Large intestine (tissue), 3 donors: ENCODE results near the gene GFRA3. TPM values are rescaled to one million over a fixed set of nuclear protein-coding genes. Genes with fewer than 3 reads are reported as not detected.

Experiments
- DNase-seq, 2 donors: peaks; one replicate each; pipeline versions ENCODE4 v3.0.0 to v3.0.0-alpha.2; 2013
- H3K27ac ChIP-seq: one replicate; pipeline ENCODE4 v1.5.1; 2013; ENCODE audit warnings: low read length
- H3K27me3 ChIP-seq: 2 replicates; pipeline ENCODE4 v1.6.1; 2013; ENCODE audit warnings: low read length; ENCODE audit not compliant: control insufficient read depth, insufficient read depth
- H3K36me3 ChIP-seq: 2 replicates; pipeline ENCODE4 v1.6.1; 2013; ENCODE audit warnings: low read length; ENCODE audit not compliant: control insufficient read depth, insufficient read depth
- H3K4me1 ChIP-seq: one replicate; pipeline ENCODE4 v1.6.1; 2013; ENCODE audit warnings: low read length; ENCODE audit not compliant: control insufficient read depth, insufficient read depth
- H3K4me3 ChIP-seq: one replicate; pipeline ENCODE4 v1.5.1; 2013; ENCODE audit warnings: low read length
- H3K9me3 ChIP-seq: one replicate; pipeline ENCODE4 v1.6.1; 2013; ENCODE audit warnings: mild to moderate bottlenecking, low read depth, low read length, moderate library complexity; ENCODE audit not compliant: control insufficient read depth
- WGBS: methylation state at CpG from one replicate; pipeline ENCODE4 v1.1.5; 2013; ENCODE audit warnings: low lambda C conversion rate; ENCODE audit not compliant: insufficient coverage; 5-methylcytosine and 5-hydroxymethylcytosine counted together
- polyA plus RNA-seq: library from polyadenylated mRNA; unstranded; fragments of 120-200 nt; gene quantifications from one replicate; pipeline ENCODE4 v1.2.1, GENCODE V29; 2013

Gene GFRA3
- polyA plus RNA-seq, 1 donor = 6.9 TPM

DNA sequence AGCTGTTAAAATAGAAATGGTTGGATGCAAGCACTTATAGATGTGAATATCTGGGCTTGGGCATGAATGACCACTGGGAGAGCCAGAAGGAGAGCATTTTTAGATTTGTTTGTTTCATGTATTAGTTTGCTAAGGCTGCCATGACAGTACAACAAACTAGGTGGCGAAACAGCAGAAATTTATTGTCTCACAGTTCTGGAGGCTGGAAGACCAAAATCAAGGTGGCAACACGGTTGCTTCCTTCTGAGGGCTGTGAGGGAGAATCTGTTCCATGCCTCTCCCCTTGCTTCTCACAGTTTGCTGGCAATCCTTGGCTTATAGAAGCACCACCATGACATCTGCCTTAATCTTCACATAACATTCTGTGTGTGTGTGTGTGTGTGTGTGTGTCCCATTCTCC, 41.1 kb downstream of the GFRA3 start:
- Histone ChIP-seq H3K36me3 (no peaks in the 10 kb centered on the region), H3K27me3 (no peaks in the 10 kb centered on the region), H3K9me3 (no peaks in the 10 kb centered on the region), H3K4me1 (no peaks in the 10 kb centered on the region), H3K4me3 (no peak overlapping the region), H3K27ac (no peak overlapping the region)
- no CpG with 5 or more reads among the region's 2 CpGs for WGBS
- DNase-seq = no peak

DNA sequence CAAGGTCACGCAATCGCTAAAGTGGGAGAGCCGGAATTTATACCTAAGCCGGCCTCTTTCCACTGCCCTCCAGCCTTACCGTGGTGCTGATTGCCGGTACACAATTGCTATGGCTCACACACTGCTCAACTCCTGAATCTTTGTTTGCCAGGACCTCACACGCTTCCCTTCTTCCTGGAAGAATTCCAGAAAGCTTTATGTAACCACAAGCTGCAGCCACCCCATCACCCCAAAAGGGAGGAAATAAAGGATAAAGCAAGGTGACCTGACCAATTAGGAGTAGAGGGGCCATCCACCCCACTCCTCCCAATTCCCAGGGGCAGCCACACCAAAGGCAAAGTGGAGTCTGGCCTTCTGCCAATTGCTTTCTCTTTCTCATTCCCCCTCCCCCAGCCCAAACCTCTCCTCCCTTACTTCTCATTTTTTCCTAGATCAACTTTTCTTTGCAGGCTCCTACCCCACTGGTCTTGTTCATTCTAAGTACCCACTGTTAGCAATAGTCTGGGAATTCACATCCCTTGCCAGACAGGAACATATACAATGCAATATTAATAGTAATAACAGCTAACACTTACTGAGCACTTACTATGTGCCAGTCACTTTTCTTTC, 43.3 kb downstream of the GFRA3 start:
- Histone ChIP-seq H3K27ac (no peak overlapping the region), H3K9me3 (no peaks in the 10 kb centered on the region), H3K4me1 (no peaks in the 10 kb centered on the region), H3K36me3 (no peaks in the 10 kb centered on the region), H3K27me3 (no peaks in the 10 kb centered on the region), H3K4me3 (no peak overlapping the region)
- no peak for DNase-seq
- WGBS = no CpG with 5 or more reads among the region's 7 CpGs

DNA sequence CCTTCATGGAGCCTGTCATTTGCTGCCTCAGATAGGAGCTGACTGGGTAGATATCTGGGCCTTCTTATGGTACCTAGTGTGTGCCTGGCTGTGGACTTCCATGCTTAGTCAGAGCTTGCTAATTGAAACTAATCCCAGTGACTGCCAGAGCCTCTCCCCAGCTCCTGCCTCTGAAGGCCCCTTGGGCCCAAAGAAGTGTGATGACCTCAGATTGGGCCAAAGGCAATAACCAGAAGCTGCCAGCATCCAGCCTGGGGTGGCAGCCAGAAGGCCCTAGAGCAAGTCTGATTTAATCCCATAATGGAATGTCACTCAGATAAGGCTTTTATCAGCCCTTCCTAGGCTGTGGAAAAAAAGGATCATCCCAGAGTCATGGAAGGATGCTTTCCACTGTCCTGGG, 44.2 kb downstream of the GFRA3 start:
- Histone ChIP-seq H3K4me3 (no peak overlapping the region), H3K9me3 (no peaks in the 10 kb centered on the region), H3K36me3 (no peaks in the 10 kb centered on the region), H3K27ac (no peak overlapping the region), H3K27me3 (no peaks in the 10 kb centered on the region), H3K4me1 (no peaks in the 10 kb centered on the region)
- no peak for DNase-seq

DNA sequence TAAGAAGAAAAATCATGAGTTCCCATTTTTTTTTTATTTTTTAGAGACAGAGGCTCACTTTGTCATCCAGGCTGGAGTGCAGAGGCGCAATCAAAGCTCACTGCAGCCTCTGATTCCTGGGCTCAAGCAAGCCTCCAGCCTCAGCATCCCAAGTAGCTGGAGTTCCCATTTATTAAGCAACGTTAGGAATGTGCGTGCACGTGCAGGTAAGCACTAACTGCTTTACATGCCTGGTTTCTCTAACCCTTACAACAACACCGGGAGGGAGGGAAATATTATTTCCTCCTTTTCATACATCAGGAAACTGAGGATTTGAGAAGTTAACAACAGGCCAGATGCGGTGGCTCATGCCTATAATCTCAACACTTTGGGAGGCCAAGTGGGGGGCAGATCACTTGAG, 45.0 kb downstream of the GFRA3 start:
- WGBS = no CpG with 5 or more reads among the region's 6 CpGs
- Histone ChIP-seq H3K36me3 (no peaks in the 10 kb centered on the region), H3K9me3 (no peaks in the 10 kb centered on the region), H3K4me3 (no peak overlapping the region), H3K27ac (no peak overlapping the region), H3K4me1 (no peaks in the 10 kb centered on the region), H3K27me3 (no peaks in the 10 kb centered on the region)
- DNase-seq = no peak

DNA sequence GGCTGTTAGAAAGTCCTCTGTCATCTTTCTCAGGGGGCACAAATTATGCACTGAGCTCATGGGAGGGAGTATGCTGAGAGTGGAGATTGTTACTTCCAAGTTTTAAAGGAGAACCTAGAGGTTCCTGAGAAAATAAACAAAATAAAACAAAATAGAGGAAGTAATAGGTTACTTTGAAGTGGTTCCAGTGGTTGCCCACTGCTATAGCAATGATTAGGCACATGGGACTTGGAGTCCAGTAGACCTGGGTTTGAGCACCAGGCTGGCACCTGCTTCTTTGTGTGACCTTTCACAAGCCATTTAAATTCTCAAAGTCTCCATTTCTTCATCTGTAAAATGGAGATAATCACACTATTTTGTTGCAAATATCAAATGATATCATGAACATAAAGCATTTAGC, 47.5 kb downstream of the GFRA3 start:
- Histone ChIP-seq H3K36me3 (no peaks in the 10 kb centered on the region), H3K4me1 (no peaks in the 10 kb centered on the region), H3K27ac (no peak overlapping the region), H3K27me3 (no peaks in the 10 kb centered on the region), H3K9me3 (no peaks in the 10 kb centered on the region), H3K4me3 (no peak overlapping the region)
- no peak for DNase-seq

- Histone ChIP-seq H3K27ac (no peak overlapping the region), H3K36me3 (no peaks in the 10 kb centered on the region), H3K4me3 (no peak overlapping the region), H3K4me1 (no peaks in the 10 kb centered on the region), H3K9me3 (no peaks in the 10 kb centered on the region), H3K27me3 (no peaks in the 10 kb centered on the region)
- no peak for DNase-seq
- WGBS = no CpG with 5 or more reads among the region's 6 CpGs
Observed at GRCh38 chr5:138224712-138225111, 49.7 kb downstream of the GFRA3 start.

GRCh38 chr5:138223532-138223931, 50.9 kb downstream of the GFRA3 start:
- no peak for DNase-seq
- Histone ChIP-seq H3K4me3 (no peak overlapping the region), H3K4me1 (no peaks in the 10 kb centered on the region), H3K27ac (no peak overlapping the region), H3K9me3 (no peaks in the 10 kb centered on the region), H3K36me3 (no peaks in the 10 kb centered on the region), H3K27me3 (no peaks in the 10 kb centered on the region)
- WGBS = no CpG with 5 or more reads among the region's 1 CpG

- H3K36me3 ChIP-seq = no peaks in the 10 kb centered on the region
- no peaks in the 10 kb centered on the region for H3K27me3 ChIP-seq
- no peaks in the 10 kb centered on the region for H3K4me1 ChIP-seq
- no peak for DNase-seq
- no peak overlapping the region for H3K27ac ChIP-seq
- no peaks in the 10 kb centered on the region for H3K9me3 ChIP-seq
- 94% methylated on average over 2 of the region's 2 CpGs for WGBS
- H3K4me3 ChIP-seq = no peak overlapping the region
Observed at GRCh38 chr5:138216799-138217198, 57.6 kb downstream of the GFRA3 start.

DNA sequence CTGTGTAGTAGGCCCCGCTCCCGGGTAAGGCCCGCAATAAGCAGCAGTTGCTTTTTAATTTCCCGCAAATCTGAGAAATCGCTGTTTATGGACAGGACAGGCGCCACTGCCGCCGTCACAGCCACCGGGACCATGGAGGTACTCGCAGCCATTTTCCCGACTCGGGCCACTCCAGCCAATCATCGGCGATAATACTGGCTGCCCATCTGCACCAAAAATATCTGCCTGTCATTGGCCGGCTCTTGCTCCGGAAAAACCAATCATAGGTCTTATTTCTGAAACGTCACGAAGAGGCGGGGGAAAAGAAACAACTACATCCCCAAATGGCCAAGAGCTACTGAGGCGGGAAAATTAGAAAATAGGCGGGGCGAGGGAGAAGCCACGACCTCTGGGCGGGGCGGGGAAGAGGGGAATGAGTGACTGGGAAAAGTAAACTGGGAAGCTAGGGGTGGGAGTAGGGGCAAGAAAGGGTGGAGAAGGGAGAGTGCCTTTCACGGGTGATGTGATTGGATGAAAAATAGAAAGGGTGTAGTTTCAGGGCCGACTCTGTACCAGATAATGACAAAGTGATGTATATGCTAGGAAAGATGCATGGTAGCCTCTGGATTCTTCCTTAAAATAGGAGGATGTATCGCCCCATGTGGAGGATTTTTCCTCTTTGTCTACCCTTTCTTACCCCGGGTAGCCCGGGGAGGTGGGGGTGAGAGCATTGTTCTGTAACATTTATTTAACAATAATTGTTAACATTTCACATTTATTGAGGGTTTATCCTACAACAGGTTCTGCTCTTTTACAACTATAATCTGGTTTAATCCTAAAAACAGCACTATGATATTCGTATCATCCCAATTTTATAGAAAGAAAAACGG, 61.0 kb downstream of the GFRA3 start, which contains the start of gene CDC23:
Gene CDC23 (minus strand): TSS at position 163 of the 869 bp plus-strand sequence. CDS start 11 bp downstream, at position 152.
- peaks cover 8% of the 10 kb centered on the region for H3K36me3 ChIP-seq
- H3K27me3 ChIP-seq = no peaks in the 10 kb centered on the region
- no peaks in the 10 kb centered on the region for H3K9me3 ChIP-seq
- H3K4me3 ChIP-seq = peak within 1 kb of the TSS; percentile 97
- no peaks in the 10 kb centered on the region for H3K4me1 ChIP-seq
- H3K27ac ChIP-seq = peak within 1 kb of the TSS; percentile 62
- WGBS = 0% methylated on average over 3 of the region's 32 CpGs
- peak; percentile 97 to 99 for DNase-seq

DNA sequence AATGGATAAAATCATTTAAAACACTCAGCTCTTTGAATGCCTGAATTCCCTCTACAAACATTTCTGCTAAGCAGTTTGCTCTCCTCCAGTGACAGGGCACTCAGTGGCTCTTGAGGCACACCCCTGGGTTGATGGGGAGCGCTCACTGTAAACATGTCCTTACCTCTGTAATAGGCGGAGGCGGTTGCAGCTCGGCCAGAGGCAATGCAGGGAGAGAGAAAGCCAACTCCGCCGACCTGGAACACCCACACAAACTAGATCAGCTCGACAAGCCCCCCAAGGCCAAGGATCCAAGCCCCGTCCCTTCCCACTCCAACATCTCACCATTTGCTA, 61.6 kb downstream of the GFRA3 start:
- DNase-seq = no peak
- no peaks in the 10 kb centered on the region for H3K4me1 ChIP-seq
- WGBS = no CpG with 5 or more reads among the region's 8 CpGs

GRCh38 chr5:138210985-138211384, 63.4 kb downstream of the GFRA3 start:
- no peaks in the 10 kb centered on the region for H3K4me1 ChIP-seq
- H3K4me3 ChIP-seq = no peak overlapping the region
- peaks cover 13% of the 10 kb centered on the region for H3K36me3 ChIP-seq
- no peaks in the 10 kb centered on the region for H3K27me3 ChIP-seq
- H3K9me3 ChIP-seq = no peaks in the 10 kb centered on the region
- no peak overlapping the region for H3K27ac ChIP-seq
- 100% methylated on average over 1 of the region's 3 CpGs for WGBS
- DNase-seq = no peak

More for the DNA sequence above, 61.6 kb downstream of the GFRA3 start:
- peak overlapping the region; percentile 97 for H3K4me3 ChIP-seq
- peak overlapping the region; percentile 62 for H3K27ac ChIP-seq
- H3K9me3 ChIP-seq = no peaks in the 10 kb centered on the region
- H3K27me3 ChIP-seq = no peaks in the 10 kb centered on the region
- peaks cover 8% of the 10 kb centered on the region for H3K36me3 ChIP-seq
